ENCODE measurements around the gene RETN.

DNA sequence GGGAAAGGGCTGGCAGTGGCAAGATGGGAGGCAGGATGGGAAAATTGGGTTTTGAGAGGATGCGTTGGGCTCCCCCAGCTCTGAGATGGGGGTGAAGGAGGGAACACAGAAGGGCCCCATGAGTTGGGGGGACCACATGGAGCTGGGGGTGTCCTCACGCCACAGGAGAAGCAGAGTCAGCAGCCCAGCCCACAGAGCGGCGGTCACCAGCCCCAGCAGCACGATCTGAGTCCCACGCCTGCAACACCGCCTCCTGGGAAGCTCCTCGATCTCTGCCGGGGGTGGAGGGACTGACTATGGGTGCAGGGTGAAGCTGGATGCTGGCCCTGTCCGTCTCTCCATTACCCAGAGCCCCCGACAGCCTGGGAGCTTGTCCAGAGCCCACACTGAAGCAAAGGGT, 29.7 kb downstream of the RETN start:
- TF ChIP-seq, protein P1, sequence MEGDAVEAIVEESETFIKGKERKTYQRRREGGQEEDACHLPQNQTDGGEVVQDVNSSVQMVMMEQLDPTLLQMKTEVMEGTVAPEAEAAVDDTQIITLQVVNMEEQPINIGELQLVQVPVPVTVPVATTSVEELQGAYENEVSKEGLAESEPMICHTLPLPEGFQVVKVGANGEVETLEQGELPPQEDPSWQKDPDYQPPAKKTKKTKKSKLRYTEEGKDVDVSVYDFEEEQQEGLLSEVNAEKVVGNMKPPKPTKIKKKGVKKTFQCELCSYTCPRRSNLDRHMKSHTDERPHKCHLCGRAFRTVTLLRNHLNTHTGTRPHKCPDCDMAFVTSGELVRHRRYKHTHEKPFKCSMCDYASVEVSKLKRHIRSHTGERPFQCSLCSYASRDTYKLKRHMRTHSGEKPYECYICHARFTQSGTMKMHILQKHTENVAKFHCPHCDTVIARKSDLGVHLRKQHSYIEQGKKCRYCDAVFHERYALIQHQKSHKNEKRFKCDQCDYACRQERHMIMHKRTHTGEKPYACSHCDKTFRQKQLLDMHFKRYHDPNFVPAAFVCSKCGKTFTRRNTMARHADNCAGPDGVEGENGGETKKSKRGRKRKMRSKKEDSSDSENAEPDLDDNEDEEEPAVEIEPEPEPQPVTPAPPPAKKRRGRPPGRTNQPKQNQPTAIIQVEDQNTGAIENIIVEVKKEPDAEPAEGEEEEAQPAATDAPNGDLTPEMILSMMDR (IDR thresholded peaks at IDR 0.05), result no peak
- no peak for TF ChIP-seq POLR2A (IDR thresholded peaks at IDR 0.05)

Measured in gastroesophageal sphincter (tissue), 3 donors.